Stimulated activated CD8-positive, alpha-beta memory T cell treated with anti-CD3 and anti-CD28 coated beads, Interleukin-4, amount 100 ng/mL, for 4 hours (primary cell): ENCODE measurements around the gene TXNL4A.
A peak's percentile ranks its signal among the peaks of the same experiment; 100 is the strongest.
"Not testable (repeated sequence)": the region's sequence is repeated elsewhere in the genome, so short reads cannot be mapped to it uniquely, and the experiment has no call there.

Experiments used
- DNase-seq, 2 donors: peaks; one replicate each; pipeline ENCODE4 v3.0.0-alpha.2; 2020; ENCODE audit warnings: low read depth in 2 of 2, low spot score in 1 of 2

Gene TXNL4A

DNA sequence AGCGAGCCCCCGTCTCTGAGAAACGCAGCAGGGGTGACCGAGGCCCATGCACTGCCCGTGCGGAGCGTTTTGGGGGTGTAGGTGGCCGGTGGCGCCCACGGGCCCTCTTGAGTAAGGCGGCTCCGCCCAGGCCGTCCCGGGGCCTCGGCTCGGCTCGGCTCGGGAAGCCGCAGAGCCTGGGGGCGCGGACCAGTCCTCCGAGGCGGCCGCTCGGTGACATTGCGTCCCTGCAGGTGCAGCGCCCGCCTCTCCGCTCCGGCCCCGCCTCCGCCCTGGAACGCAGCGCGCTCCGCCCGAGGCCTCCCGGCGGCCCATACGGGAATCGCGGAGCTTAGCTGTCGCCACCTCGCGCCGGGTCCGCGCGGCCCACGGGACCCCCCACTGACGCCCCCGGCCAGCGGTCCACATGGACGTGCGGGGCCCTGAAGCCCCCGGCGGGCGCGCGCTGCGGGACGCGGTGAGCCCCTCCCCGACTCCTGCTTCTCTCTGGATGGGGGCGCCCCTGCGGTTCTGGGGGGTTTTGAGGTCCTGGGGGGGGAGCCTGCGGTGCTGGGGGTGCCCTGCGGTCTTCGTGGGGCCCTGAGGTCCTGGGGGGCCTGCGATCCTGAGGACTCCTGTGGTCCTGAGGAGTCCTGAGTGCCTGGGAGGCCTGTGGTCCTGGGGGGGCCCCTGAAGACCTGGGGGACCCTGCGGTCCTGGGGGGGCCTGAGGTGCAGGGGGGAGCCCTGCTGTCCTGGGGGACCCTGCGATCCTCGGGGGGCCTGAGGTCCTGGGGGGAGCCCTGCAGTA, 23.8 kb downstream of the TXNL4A start, which contains the start of gene HSBP1L1:
Gene HSBP1L1 (plus strand): TSS at position 314 of the 789 bp plus-strand sequence. CDS start 93 bp downstream, at position 407.
- peak in 1 of 2 donors; percentile 28 for DNase-seq

DNA sequence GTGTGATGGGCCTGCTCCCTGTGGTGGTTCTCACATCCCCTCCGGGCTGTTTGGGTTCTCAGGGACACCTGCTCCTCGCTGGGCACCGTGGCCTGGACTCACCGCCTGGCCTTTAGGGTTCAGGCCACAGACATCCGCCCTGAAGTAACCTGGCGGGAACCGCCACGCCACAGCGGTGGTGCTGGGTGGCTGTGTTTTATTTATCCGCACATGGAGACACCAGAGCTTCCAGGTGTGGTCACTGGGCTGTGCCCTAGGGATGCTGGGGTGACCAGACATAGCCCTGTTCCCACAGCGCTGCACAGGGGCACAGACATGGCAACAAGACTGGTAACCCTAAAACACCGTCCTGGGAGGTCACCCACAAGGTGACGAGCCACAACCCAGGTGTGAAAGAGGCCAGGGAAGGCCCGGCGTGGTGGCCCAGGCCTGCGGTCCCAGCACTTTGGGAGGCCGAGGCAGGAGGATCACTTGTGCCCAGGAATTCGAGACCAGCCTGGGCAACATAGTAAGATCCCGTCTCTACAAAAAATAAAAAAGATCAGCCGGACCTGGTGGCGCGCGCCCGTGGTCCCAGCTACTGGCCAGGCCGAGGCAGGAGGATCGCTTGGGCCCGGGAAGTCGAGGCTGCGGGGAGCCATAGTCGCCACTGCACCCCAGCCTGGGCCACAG, 24.6 kb downstream of the TXNL4A start:
- DNase-seq = no peak

DNA sequence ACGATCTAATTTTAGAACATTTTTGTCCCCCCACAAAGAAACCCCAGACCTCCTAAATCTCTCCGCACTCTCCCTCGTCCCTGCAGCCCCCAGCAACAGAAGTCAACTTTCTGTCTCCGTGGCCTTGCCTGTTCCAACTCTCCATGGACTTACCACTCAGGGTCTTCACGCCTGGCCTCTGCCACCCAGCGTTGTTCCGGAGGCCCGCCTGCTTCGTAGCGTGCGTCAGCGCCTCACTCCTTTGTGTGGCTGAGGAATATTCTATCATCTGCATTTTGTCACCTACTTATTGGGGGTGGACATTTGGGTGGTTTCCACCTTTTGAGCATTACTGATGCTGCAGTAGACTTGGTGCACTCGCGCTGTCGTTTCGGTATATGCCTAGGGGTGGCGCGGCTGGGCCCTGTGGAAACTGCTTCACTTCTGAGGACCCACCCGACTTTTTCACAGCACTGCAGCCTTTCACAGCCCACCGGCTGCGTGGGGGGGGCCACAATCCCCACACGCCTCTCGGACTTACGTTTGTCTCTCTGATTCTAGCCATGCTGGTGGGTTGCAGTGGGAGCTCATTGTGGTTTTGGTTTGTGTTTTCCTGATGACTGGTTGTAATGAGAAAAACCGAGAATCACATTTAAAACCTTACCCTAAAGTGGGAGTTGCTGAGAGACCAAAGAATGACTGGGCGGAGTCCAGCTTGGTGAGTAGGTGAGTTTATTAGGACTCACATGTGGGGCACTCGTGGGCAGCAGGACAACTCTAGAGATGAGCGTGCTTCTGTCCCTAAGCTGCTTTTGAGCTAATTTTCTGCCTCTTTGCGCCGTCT, 25.3 kb downstream of the TXNL4A start:
- DNase-seq = no peak

DNA sequence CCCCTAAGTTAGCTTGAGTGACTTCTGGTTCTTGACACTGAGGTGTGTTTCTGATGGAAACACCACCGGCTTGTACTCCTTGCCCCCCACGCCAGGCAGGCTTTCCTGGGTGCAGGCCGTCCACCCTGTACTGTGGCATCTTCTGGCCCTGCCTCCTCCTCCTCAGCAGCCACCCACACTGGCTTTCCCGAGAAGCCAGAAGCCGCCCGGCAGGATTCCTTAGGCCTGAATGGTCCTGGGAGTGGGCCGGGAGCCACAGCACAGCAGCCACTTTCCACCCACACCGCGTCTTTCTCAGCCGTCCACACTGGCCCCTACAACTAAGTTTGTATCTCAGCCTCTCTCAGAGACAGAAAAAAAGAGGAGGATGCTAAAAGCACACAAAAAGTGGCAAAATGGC, 26.1 kb downstream of the TXNL4A start:
- DNase-seq = no peak

DNA sequence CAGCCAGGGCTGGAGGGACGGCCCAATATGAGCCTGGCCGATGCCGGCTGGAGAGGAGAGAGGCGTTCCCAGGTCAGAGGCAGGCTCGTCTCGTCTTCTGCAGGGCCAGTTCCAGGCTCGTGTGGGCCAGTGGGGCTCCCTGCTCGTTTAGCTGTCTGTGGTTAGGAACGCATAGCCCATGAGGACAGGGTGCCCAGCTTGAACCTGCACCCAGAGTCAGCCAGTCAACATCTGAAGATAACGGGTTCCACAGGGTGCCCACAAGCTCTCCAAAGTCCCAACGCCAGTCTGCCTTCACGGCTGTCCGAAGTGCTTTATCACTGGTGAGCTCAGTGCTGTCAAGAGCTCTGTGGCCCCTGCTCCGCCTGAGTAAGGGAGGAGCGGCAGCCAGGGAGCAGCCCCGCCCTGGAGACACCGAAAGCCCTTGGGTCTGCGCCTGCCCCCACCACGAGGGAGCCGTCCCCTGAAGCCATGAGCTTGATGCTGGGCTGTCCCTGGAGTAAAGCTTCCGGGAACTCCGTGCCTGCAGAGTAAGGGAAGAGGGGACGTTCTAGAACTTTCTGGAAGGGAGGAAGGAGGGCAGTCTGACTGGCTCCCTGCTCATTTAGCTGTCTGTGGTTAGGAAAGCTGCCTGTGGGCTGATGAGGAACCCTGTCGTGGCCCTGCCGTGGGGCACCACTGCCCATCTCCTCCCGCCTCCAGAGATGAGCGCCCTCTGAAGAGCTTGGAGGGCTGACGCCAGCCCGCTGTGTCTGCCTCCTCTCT, 26.7 kb downstream of the TXNL4A start:
- no peak for DNase-seq

DNA sequence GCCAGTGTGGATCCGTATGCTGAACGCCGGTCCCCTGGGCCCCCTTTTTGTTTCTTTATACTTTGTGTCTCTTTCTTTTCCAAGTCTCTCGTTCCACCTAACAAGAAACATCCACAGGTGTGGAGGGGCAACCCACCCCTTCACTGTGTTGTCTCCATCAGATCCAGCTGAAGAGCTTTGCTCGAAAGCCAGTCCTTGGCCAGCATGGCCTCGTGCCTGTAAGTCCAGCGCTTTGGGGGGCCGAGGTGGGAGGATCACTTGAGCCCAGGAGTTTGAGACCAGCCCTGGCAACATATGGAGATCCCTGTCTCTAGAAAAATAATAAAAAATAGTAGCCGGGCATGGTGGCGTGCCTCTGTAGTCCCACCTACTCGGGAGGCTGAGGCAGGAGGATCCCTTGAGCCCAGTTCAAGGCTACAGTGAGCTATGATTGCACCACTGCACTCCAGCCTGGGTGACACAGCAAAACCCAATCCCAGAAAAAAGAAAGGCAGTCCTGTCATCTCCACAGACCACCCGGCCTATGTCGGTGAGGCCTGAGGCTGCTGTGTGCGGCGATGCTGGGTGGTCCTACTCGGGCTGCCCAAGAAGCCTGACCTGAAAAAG, 27.3 kb downstream of the TXNL4A start:
- no peak for DNase-seq

DNA sequence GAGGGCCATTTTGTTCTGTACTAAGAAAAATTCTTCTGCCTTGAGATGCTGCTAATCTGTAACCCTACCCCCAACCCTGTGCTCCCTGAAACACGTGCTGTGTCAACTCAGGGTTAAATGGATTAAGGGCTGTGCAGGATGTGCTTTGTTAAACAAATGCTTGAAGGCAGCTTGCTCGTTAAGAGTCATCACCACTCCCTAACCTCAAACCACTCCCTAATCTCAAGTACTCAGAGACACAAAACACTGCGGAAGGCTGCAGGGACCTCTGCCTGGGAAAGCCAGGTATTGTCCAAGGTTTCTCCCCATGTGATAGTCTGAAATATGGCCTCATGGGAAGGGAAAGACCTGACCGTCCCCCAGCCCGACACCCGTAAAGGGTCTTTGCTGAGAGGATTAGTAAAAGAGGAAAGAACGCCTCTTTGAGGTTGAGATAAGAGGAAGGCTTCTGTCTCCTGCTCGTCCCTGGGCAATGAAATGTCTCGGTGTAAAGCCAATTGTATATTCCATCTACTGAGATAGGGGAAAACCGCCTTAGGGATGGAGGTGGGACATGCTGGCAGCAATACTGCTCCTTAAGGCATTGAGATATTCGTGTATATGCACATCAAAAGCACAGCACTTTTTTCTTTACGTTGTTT, 28.1 kb downstream of the TXNL4A start:
- not testable (repeated sequence) for DNase-seq

DNA sequence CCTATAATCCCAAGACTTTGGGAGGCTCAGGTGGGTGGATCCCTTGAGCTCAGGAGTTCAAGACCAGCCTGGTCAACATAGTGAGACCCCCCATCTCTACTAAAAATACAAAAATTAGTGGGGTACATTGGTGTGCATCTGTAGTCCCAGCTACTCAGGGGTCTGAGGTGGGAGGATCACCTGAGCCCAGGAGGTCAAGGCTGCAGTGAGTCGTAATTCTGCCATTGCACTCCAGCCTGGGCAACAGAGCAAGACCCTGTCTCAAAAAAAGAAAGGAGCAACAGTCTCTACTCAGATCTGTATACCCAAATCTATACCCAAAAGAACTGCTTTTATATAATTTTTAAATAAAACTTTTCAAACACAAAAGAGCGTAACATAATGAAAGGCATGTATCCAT, 29.4 kb downstream of the TXNL4A start:
- DNase-seq = no peak

DNA sequence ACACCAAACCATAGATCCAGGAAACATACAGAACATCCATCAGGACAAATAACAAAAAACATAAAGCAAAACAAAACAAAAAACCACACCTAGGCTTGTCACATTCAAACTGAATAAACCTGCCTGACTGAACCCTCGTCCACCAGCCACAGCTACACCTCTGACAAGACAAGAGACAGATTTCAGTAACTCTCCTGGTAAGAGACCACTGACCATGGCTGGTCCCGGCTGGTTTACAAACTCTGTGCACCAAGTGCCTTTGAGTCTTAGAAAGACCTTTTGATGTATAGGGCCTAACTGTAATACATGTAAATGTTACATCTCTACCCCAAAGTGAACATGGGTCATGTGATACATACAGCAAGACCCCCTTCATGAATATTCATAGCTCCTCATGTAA, 32.1 kb downstream of the TXNL4A start:
- DNase-seq = no peak

DNA sequence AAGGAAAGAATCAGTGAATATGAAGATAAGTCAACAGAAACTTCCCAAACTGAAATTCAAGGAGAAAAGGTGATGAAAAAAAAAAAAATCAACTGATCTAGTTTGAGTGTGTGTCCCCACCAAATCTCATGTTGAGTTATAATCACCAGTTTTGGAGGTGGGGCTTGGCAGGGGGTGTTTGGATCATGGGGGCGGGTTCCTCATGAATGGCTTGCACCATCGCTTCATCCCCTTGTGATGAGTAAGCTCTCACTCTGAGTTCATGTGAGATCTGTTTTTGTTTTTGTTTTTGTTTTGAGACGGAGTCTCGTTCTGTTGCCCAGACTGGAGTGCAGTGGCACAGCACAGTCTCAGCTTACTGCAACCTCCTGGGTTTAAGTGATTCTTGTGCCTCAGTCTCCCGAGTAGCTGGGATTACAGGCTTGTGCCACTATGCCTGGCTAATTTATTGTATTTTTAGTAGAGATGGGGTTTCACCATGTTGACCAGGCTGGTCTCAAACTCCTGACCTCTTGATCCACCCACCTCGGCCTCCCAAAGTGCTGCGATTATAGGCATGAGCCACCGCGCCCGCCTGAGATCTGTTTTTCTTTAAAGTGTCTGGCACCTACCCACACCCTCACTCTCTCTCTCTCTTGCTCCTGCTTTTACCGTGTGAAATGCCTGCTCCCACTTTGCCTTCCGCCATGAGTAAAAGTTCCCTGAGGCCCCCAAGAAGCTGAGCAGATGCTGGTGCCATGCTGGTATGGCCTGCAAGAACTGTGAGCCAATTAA, 32.9 kb downstream of the TXNL4A start:
- DNase-seq = no peak

DNA sequence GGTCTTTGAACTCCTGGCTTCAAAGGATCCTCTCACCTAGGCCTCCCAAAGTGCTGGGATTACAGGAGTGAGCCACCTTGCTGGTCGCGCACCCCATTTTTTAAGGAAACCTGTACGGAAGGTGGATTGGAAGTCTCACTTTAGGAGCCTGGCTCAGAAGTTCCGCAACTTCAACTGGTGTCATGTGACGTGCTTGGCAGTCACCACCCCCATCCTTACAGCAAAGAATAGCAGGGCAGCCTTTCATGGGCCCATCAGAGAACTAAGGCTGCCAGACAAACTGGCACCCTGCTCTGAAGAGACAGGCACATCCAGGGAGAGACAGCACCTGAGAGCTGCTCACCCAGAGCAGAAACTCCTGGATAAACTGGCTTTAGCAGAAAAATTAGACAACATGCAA, 33.6 kb downstream of the TXNL4A start:
- DNase-seq = no peak

DNA sequence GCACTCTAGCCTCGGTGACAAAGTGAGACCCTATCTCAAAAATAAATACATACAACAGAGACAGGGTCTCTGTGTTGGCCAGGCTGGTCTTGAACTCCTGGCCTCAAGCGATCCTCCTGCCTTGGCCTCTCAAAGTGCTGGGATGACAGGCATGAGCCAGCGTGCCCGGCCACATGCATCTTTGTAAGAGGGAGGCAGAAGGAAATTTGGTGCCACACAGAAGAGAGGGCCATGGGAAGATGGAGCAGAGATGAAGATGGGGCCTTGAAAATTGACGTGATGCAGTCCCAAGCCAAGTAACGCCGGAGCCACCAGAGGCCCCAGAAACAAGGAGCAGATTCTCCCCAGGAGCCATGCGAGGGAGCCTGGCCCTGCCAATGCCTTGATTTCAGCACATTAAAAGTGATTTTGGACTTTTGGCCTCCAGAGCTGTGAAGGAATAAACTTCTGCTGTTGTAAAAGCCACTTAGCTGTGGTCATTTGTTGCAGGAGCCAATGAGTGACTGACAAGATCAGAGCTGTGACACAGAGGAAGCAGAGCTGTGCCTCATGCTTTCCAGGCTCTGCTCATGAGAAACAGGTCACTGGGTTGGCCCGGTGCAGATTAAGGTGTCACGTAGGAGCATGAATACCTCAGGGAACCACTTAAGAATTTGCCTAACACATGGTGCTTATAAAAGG, 34.3 kb downstream of the TXNL4A start:
- DNase-seq = no peak

DNA sequence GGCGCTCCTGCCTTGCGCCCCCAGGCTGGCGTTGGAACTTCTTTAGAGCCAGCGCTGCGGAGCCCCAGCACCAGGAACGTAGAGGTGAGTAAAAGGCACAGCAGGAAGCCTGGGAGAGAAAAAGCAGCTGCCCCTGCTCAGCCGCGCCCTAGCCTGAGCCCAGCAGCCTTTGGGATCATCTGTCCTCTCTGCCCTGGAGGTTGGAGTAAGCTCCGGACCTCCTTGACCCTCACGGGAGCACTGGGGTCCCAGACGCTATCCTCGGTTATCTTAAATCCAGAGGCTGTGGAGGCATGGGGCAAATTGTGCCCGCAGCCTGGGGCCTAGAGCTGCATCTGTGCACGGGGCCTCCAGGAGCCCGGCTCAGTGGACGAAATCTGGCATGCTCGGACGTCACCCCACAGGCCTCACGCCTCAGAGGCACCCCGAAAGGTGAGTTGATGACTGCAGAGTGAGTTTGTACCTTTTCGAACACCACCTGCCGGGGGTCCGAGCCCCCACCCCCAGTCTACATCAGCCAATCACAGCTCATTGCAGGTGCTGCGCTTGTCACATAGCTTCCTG, 35.3 kb downstream of the TXNL4A start:
- DNase-seq = no peak

DNA sequence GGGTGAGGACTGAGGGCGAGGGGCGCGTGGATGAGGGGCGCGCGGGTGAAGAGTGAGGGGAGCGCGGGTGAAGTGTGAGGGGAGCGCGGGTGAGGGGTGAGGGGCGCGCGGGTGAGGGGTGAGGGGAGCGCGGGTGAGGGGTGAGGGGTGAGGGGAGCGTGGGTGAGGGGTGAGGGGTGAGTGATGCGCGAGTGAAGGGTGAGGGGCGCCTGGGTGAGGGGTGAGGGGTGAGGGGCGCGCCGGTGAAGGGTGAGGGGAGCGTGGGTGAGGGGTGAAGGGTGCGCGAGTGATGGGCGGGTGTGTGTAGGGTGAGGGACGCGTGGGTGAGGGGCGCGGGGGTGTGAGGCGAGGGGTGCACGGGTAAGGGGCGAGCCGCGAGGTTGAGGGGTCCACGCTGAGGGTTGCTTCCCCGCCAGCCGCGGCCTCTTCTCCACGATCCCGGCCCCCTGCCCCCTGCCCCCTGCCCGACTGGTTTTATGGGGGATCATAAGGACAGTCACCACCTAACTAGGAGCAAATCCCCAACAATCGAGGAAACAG, 35.8 kb downstream of the TXNL4A start:
- DNase-seq = no peak

DNA sequence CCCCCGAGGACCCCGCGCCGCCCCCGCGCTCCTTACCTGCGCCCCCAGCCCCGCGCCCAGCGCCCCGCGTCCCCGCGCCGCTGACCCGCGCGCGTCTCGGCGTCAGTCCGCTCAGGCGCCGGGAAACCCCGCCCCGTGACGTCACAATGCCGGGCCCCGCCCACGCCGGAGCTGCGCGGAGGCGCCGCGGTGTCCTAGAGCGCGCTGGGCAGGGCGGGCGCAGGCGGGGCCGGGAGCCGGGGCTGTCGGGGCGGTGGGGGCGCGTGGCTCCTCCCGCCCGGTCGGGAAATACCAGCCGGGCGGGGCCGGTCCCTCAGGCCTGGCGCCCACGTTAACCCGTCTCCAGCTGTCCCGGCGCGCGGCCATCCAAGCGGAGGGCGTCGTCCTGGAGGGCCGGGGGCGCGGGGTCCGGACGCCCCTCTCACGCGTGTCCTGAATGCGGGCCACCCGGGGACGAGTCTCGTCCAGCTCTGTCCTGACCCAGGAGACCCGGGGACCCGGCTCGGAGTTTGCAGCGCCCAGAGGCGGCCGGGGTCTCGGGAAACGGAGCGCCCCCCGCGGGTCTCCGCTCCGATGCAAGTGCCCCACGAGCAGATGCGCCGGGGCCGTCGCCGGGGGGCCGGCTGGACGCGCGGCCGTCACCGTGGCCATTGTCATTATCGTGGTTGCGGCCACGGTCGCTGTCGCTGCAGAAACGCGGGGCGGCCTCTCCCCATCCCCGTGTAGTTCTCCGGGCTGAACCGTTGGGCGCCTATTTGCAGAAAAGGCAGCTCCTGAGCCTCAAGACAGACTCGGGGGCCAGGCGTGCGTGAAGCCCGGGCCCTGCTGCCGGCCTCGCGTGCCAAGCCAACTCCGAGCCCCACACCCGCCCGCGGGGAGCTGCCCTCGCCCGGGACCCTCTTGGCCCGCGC, 36.6 kb downstream of the TXNL4A start, which contains the start of gene SLC66A2:
Gene SLC66A2 (minus strand): TSS at position 109 of the 911 bp plus-strand sequence. CDS start 727 bp downstream, outside the sequence.
- DNase-seq = peak; percentile 83 to 90

DNA sequence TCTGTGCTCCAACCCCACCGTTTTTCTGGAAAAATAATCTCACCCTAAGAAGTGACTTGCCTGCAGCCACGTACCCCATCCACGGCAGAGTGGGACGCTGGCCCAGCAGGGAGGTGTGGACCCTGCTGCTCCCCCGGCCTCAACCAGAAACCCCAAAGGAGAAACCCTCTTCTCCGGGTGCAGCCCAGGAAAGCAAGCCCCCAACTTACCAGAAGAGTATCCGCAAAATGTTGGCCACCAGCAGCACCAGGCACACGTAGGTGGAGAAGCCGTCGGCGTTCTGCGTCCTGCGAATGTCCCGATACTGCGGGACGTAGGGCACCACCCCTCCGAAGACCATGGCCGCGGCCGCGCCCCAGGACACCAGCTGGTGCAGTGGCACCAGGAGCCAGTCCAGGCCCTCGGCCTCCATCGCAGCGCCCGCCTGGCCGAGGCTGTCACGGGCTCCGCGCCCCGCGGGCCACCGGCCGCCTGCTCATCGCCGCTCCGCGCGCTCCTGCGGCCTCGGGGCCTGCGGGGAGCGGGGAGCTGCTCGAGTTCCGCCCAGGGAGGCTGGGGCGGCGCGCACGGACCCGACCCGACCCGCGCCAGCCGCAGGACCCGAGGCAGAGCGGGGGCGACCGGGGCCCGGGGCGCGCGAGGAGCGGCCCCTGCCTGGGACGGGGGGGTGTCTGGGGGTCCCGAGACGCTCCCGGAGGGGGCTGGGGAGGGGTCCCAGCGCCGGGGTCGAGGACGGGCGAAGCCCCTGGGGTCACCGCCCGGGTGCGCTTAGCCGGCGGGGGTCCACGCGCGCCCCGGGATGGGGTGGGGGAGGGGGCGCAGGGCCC, 37.6 kb downstream of the TXNL4A start:
- DNase-seq = no peak
